ENCODE data around the gene ECE1. TPM values are rescaled to one million over a fixed set of nuclear protein-coding genes. Genes with fewer than 3 reads are reported as not detected.
A peak's percentile ranks its signal among the peaks of the same experiment; 100 is the strongest.

ECE1 gene
- polyA plus RNA-seq, 3 donors: 10.6 to 42.4 (median 23.3) TPM

DNA sequence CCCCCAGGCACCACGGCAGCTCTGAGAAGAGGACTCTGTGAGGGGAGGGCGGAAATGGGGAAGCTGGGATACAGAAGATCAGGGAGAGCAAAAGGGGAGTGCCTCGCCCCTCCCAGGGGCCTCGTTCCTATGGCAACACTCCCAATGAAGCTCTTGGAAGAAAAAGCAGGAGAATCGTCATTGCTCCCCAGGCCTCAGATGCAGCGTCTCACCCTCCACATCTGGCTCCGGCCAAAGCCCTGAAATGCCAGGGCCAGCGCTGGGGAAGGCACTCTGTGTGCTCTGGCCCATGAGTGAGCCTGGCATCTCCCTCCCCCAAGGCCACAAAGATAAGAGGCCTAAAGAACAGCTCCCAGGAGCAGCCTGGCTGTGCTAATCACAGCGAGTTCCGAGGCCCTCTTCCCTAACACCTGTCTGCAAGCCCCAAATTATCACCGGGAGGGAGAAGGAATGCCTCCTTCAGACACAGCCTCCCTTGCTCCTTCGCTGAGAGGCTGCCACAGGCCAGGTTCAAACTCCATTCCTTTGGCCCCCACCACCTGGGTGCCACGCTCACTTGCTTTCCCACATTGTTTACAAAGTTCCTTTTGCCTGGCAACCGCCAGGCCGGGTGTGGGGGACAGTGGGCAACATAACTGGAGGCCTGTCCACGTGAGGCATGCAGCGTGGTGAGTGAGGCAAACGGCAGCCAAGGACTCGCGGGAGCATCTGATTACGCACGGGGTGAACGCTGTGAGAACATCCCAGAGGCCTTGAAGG lies 27.8 kb downstream of the ECE1 start:
- Mint-ChIP-seq H3K36me3 (peaks cover 82 to 95% of the 10 kb centered on the region in 2 donors), H3K9me3 (peaks cover 0 to 10% (median 2%) of the 10 kb centered on the region in 7 donors), H3K4me1 (peaks cover 30% of the 10 kb centered on the region), H3K27me3 (ENCODE audit: low read depth in 3 of 3) (peaks cover 20 to 59% (median 53%) of the 10 kb centered on the region in 3 donors), H3K4me3 (peak overlapping the region; percentile 83 to 92), H3K27ac (peak overlapping the region; percentile 92 to 99 (median 98))
- H3K4me2 ChIP-seq (replicated peaks; ENCODE audit: extremely low read depth, low read length, poor library complexity, severe bottlenecking): peak overlapping the region; percentile 77
- H4K20me1 ChIP-seq (ENCODE audit: insufficient read depth, low read length): peaks cover 30% of the 10 kb centered on the region
- peak overlapping the region; percentile 65 for H2AFZ ChIP-seq (ENCODE audit: insufficient read depth, low read depth, low read length, poor library complexity, severe bottlenecking)
- 60% methylated on average over 18 of the region's 23 CpGs for WGBS (ENCODE audit: insufficient coverage)
- TF ChIP-seq, protein P1, sequence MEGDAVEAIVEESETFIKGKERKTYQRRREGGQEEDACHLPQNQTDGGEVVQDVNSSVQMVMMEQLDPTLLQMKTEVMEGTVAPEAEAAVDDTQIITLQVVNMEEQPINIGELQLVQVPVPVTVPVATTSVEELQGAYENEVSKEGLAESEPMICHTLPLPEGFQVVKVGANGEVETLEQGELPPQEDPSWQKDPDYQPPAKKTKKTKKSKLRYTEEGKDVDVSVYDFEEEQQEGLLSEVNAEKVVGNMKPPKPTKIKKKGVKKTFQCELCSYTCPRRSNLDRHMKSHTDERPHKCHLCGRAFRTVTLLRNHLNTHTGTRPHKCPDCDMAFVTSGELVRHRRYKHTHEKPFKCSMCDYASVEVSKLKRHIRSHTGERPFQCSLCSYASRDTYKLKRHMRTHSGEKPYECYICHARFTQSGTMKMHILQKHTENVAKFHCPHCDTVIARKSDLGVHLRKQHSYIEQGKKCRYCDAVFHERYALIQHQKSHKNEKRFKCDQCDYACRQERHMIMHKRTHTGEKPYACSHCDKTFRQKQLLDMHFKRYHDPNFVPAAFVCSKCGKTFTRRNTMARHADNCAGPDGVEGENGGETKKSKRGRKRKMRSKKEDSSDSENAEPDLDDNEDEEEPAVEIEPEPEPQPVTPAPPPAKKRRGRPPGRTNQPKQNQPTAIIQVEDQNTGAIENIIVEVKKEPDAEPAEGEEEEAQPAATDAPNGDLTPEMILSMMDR (IDR thresholded peaks at IDR 0.05): no peak
- H3K9ac ChIP-seq (ENCODE audit: insufficient read depth, low read length, poor library complexity, severe bottlenecking): peak overlapping the region; percentile 66
- peak overlapping the region in 2 of 3 experiments; percentile 12 to 61 for H3K4me3 ChIP-seq (replicated peaks in 1 of 3; ENCODE audit: low read depth in 2 of 3, low read length in 3 of 3)
- H3K4me1 ChIP-seq (ENCODE audit: control insufficient read depth in 1 of 2, insufficient read depth in 2 of 2, low read length in 2 of 2): peaks cover 24 to 27% of the 10 kb centered on the region in 2 donors
- H3K27ac ChIP-seq (ENCODE audit: low read depth in 1 of 2, low read length in 2 of 2): peak overlapping the region; percentile 51 to 89
- no peaks in the 10 kb centered on the region for H3K79me2 ChIP-seq (ENCODE audit: insufficient read depth, low read length)
- DNase-seq: peak in 1 of 3 donors; percentile 44
- H3K36me3 ChIP-seq (replicated peaks in 1 of 2; ENCODE audit: control insufficient read depth in 1 of 2, insufficient read depth in 2 of 2, low read length in 2 of 2): peaks cover 21 to 80% of the 10 kb centered on the region in 2 donors
- H3K9me3 ChIP-seq (replicated peaks in 1 of 2; ENCODE audit: control insufficient read depth in 1 of 2, insufficient read depth in 1 of 2, low read length in 2 of 2): no peaks in the 10 kb centered on the region
- intact Hi-C loops (cut with micrococcal nuclease): loop anchor here (1.0 to 2.0 kb wide), 2 partner anchors 8 to 32 kb away; no protein-coding TSS in a partner anchor
- H3K27me3 ChIP-seq (ENCODE audit: control insufficient read depth in 2 of 2, insufficient read depth in 2 of 2, low read length in 2 of 2): peaks cover 0 to 14% of the 10 kb centered on the region in 2 donors

GRCh38 chr1:21261551-21262292 lies 28.5 kb downstream of the ECE1 start:
- TF ChIP-seq, protein P1 (IDR thresholded peaks at IDR 0.05): no peak
- Histone ChIP-seq H3K9ac (ENCODE audit: insufficient read depth, low read length, poor library complexity, severe bottlenecking) (peak overlapping the region; percentile 66), H3K4me3 (replicated peaks in 1 of 3; ENCODE audit: low read depth in 2 of 3, low read length in 3 of 3) (peak overlapping the region in 2 of 3 experiments; percentile 12 to 61), H3K79me2 (ENCODE audit: insufficient read depth, low read length) (no peaks in the 10 kb centered on the region), H3K4me2 (replicated peaks; ENCODE audit: extremely low read depth, low read length, poor library complexity, severe bottlenecking) (peak overlapping the region; percentile 77), H3K9me3 (replicated peaks in 1 of 2; ENCODE audit: control insufficient read depth in 1 of 2, insufficient read depth in 1 of 2, low read length in 2 of 2) (no peaks in the 10 kb centered on the region), H3K27ac (ENCODE audit: low read depth in 1 of 2, low read length in 2 of 2) (peak overlapping the region; percentile 51 to 89), H3K4me1 (ENCODE audit: control insufficient read depth in 1 of 2, insufficient read depth in 2 of 2, low read length in 2 of 2) (peaks cover 24 to 27% of the 10 kb centered on the region in 2 donors), H4K20me1 (ENCODE audit: insufficient read depth, low read length) (peaks cover 27% of the 10 kb centered on the region), H3K36me3 (replicated peaks in 1 of 2; ENCODE audit: control insufficient read depth in 1 of 2, insufficient read depth in 2 of 2, low read length in 2 of 2) (peaks cover 23 to 80% of the 10 kb centered on the region in 2 donors), H3K27me3 (ENCODE audit: control insufficient read depth in 2 of 2, insufficient read depth in 2 of 2, low read length in 2 of 2) (peaks cover 0 to 14% of the 10 kb centered on the region in 2 donors), H2AFZ (ENCODE audit: insufficient read depth, low read depth, low read length, poor library complexity, severe bottlenecking) (peak overlapping the region; percentile 65)
- peak; percentile 91 to 95 (median 94) for DNase-seq
- Mint-ChIP-seq H3K27me3 (ENCODE audit: low read depth in 3 of 3) (peaks cover 26 to 64% (median 57%) of the 10 kb centered on the region in 3 donors), H3K4me1 (peaks cover 30% of the 10 kb centered on the region), H3K9me3 (peaks cover 0 to 10% (median 2%) of the 10 kb centered on the region in 7 donors), H3K27ac (peak overlapping the region; percentile 92 to 99 (median 98)), H3K4me3 (peak overlapping the region; percentile 83 to 92), H3K36me3 (peaks cover 82 to 95% of the 10 kb centered on the region in 2 donors)
- 15% methylated on average over 20 of the region's 20 CpGs for WGBS (ENCODE audit: insufficient coverage)
- intact Hi-C loops (cut with micrococcal nuclease): loop anchor here (1.0 to 2.0 kb wide), 2 partner anchors 9 to 33 kb away; no protein-coding TSS in a partner anchor
